CD8-positive, alpha-beta memory T cell (primary cell): ENCODE measurements around the gene KBTBD4. TPM values are rescaled to one million over a fixed set of nuclear protein-coding genes. Genes with fewer than 3 reads are reported as not detected.
"Not testable (repeated sequence)": the region's sequence is repeated elsewhere in the genome, so short reads cannot be mapped to it uniquely, and the experiment has no call there.

Experiments used
- CTCF ChIA-PET: fragments of 350-600 bp; sonication (Branson Sonifier 250); formaldehyde crosslinking; loops from one replicate; lab custom pipeline; 2021; ENCODE audit warnings: antibody characterized with exemption; lab: Charles Lee
- POLR2A ChIA-PET: fragments of 350-600 bp; sonication (Branson Sonifier 250); formaldehyde crosslinking; loops from one replicate; lab custom pipeline; 2021; ENCODE audit warnings: antibody characterized with exemption; lab: Charles Lee
- DNase-seq, 5 donors: peaks; one replicate each; pipeline versions ENCODE4 v3.0.0 to v3.0.0-alpha.2; 2020 to 2022; ENCODE audit warnings: mixed read lengths in 1 of 5
- H3K27ac ChIP-seq: one replicate; pipeline ENCODE4 v1.7.0; 2013; ENCODE audit warnings: low read depth, mild to moderate bottlenecking, low read length, moderate library complexity
- H3K27me3 ChIP-seq: 2 replicates; pipeline ENCODE4 v1.7.0; 2013; ENCODE audit warnings: low read length, mild to moderate bottlenecking; ENCODE audit not compliant: insufficient read depth, poor library complexity, severe bottlenecking
- H3K36me3 ChIP-seq: 2 replicates; pipeline ENCODE4 v1.7.0; 2013; ENCODE audit warnings: mild to moderate bottlenecking, low read length, moderate library complexity; ENCODE audit not compliant: insufficient read depth
- H3K4me1 ChIP-seq: 2 replicates; pipeline ENCODE4 v1.7.0; 2013; ENCODE audit warnings: mild to moderate bottlenecking, low read length, moderate library complexity; ENCODE audit not compliant: insufficient read depth
- H3K4me3 ChIP-seq: 2 replicates; pipeline ENCODE4 v1.7.0; 2013; ENCODE audit warnings: mild to moderate bottlenecking, low read length
- H3K9me3 ChIP-seq: 2 replicates; pipeline ENCODE4 v1.7.0; 2013; ENCODE audit warnings: mild to moderate bottlenecking, low read length
- H3K27ac Mint-ChIP-seq, 8 donors: one replicate each; pipeline ENCODE4 v1.8.0; 2020 to 2021; ENCODE audit warnings: mixed read lengths in 8 of 8, mild to moderate bottlenecking in 6 of 8, inconsistent platforms in 3 of 8, moderate library complexity in 3 of 8
- H3K27me3 Mint-ChIP-seq, 2 donors: one replicate each; pipeline ENCODE4 v1.8.0; 2020 to 2021; ENCODE audit warnings: mixed read lengths in 2 of 2, mild to moderate bottlenecking in 1 of 2, moderate library complexity in 1 of 2
- H3K36me3 Mint-ChIP-seq, 3 donors: one replicate each; pipeline ENCODE4 v1.8.0; 2020 to 2021; ENCODE audit warnings: mixed read lengths in 3 of 3, inconsistent platforms in 1 of 3, mild to moderate bottlenecking in 1 of 3
- H3K4me1 Mint-ChIP-seq, 3 donors: one replicate each; pipeline ENCODE4 v1.8.0; 2020 to 2021; ENCODE audit warnings: mixed read lengths in 3 of 3, inconsistent platforms in 1 of 3, mild to moderate bottlenecking in 1 of 3
- H3K4me3 Mint-ChIP-seq, 7 donors: one replicate each; pipeline ENCODE4 v1.8.0; 2020 to 2021; ENCODE audit warnings: mixed read lengths in 7 of 7, mild to moderate bottlenecking in 6 of 7, moderate library complexity in 4 of 7, inconsistent platforms in 2 of 7
- H3K9me3 Mint-ChIP-seq, 5 donors: one replicate each; pipeline ENCODE4 v1.8.0; 2020 to 2022; ENCODE audit warnings: mixed read lengths in 5 of 5, mild to moderate bottlenecking in 3 of 5, moderate library complexity in 2 of 5, inconsistent platforms in 1 of 5
- polyA plus RNA-seq: library from polyadenylated mRNA; unstranded; fragments of 300-500 nt; fragmentation: Illumina TruSeq; gene quantifications from one replicate; pipeline ENCODE4 v1.2.3, GENCODE V29; 2021
- total RNA-seq, 2 experiments: library from RNA; stranded (reverse); gene quantifications; one replicate each; pipeline ENCODE4 v1.2.3, GENCODE V29; 2021

Gene KBTBD4
- total and polyA plus RNA-seq, 3 experiments from 2014 or later = 24.8 to 46.5 (median 26.4) TPM

DNA sequence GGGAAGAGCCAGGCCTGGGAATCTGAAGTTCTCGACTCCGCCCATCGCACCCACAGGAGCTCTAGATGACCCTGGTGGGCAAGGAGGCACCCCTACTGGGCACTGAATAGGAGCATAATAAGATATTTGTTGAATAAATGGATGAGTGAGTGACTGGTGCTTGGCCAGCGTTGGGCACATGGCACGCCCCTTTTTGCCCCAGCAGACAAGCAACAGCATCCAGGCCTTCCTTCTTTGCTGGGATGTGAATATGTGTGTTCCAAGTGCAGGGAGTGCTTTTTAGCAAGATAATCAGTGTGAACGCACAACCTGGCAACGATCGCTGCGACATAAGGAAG lies 25.4 kb downstream of the KBTBD4 start:
- Histone ChIP-seq H3K27me3 (no peaks in the 10 kb centered on the region), H3K36me3 (no peaks in the 10 kb centered on the region), H3K27ac (peak overlapping the region; percentile 38), H3K4me3 (peak overlapping the region; percentile 66), H3K9me3 (no peaks in the 10 kb centered on the region), H3K4me1 (peaks cover 39% of the 10 kb centered on the region)
- ChIA-PET POLR2A (interaction anchor here (0.9 to 2.3 kb wide), 4 partner anchors 11 to 162 kb away, joined by 3 to 10 read pairs (median 4); partner anchors contain the start of genes AGBL2, KBTBD4, NDUFS3 and PTPMT1), CTCF (interaction anchor here (0.7 to 1.6 kb wide), 11 partner anchors 9 to 127 kb away, joined by 3 to 18 read pairs (median 4); partner anchors contain the start of genes KBTBD4, NDUFS3, PSMC3 and PTPMT1)
- Mint-ChIP-seq H3K27me3 (no peaks in the 10 kb centered on the region), H3K9me3 (no peaks in the 10 kb centered on the region), H3K36me3 (peaks cover 0 to 21% (median 3%) of the 10 kb centered on the region in 3 donors), H3K27ac (peak overlapping the region in 7 of 8 donors; percentile 65 to 99 (median 84)), H3K4me3 (peak overlapping the region; percentile 82 to 100 (median 97)), H3K4me1 (peaks cover 35 to 49% (median 49%) of the 10 kb centered on the region in 3 donors)
- DNase-seq = no peak

- no peaks in the 10 kb centered on the region for H3K27me3 Mint-ChIP-seq
- peak; percentile 88 to 94 (median 91) for DNase-seq
- peaks cover 40 to 55% (median 55%) of the 10 kb centered on the region in 3 donors for H3K4me1 Mint-ChIP-seq
- Histone ChIP-seq H3K9me3 (no peaks in the 10 kb centered on the region), H3K27me3 (no peaks in the 10 kb centered on the region), H3K4me1 (peaks cover 44% of the 10 kb centered on the region), H3K27ac (peak within 1 kb of the TSS; percentile 59), H3K4me3 (peak within 1 kb of the TSS; percentile 66), H3K36me3 (no peaks in the 10 kb centered on the region)
- no peaks in the 10 kb centered on the region for H3K9me3 Mint-ChIP-seq
- peaks cover 0 to 24% (median 3%) of the 10 kb centered on the region in 3 donors for H3K36me3 Mint-ChIP-seq
- ChIA-PET CTCF (interaction anchor here (0.6 to 2.1 kb wide), 15 partner anchors 9 to 127 kb away, joined by 3 to 18 read pairs (median 4); partner anchors contain the start of genes KBTBD4, NDUFS3, PSMC3 and PTPMT1), POLR2A (interaction anchor here (0.7 to 2.3 kb wide), 5 partner anchors 12 to 213 kb away, joined by 3 to 10 read pairs (median 4); partner anchors contain the start of genes AGBL2, KBTBD4, NDUFS3 and PTPMT1)
- peak within 1 kb of the TSS; percentile 95 to 100 (median 97) for H3K4me3 Mint-ChIP-seq
- H3K27ac Mint-ChIP-seq = peak within 1 kb of the TSS; percentile 95 to 99 (median 98)
Measured at GRCh38 chr11:47552566-47553405, 26.0 kb downstream of the KBTBD4 start, which contains the start of gene CELF1. Gene CELF1, minus strand, starts transcription at chr11:47553132. Its CDS starts 53,609 bp downstream, at chr11:47499523.

- H3K36me3 Mint-ChIP-seq = peaks cover 0 to 26% (median 3%) of the 10 kb centered on the region in 3 donors
- H3K4me1 ChIP-seq = peaks cover 51% of the 10 kb centered on the region
- no peaks in the 10 kb centered on the region for H3K9me3 Mint-ChIP-seq
- H3K27ac Mint-ChIP-seq = peak overlapping the region; percentile 95 to 99 (median 98)
- no peaks in the 10 kb centered on the region for H3K9me3 ChIP-seq
- POLR2A ChIA-PET = interaction anchor here (0.7 to 2.3 kb wide), 6 partner anchors 13 to 557 kb away, joined by 3 to 10 read pairs (median 4); partner anchors contain the start of genes KBTBD4, NDUFS3 and PTPMT1
- peak overlapping the region; percentile 59 for H3K27ac ChIP-seq
- H3K4me3 Mint-ChIP-seq = peak overlapping the region; percentile 95 to 100 (median 97)
- no peaks in the 10 kb centered on the region for H3K27me3 Mint-ChIP-seq
- no peaks in the 10 kb centered on the region for H3K27me3 ChIP-seq
- no peaks in the 10 kb centered on the region for H3K36me3 ChIP-seq
- peak in 2 of 5 donors; percentile 4 to 5 for DNase-seq
- H3K4me1 Mint-ChIP-seq = peaks cover 43 to 62% (median 61%) of the 10 kb centered on the region in 3 donors
- CTCF ChIA-PET = interaction anchor here (0.6 to 2.1 kb wide), 4 partner anchors 8 to 18 kb away, joined by 3 to 9 read pairs (median 4); partner anchors contain the start of gene PTPMT1
- peak overlapping the region; percentile 65 for H3K4me3 ChIP-seq
Measured at GRCh38 chr11:47552056-47552565, 26.7 kb downstream of the KBTBD4 start.

- DNase-seq = no peak
- Mint-ChIP-seq H3K27ac (peak overlapping the region; percentile 30 to 99 (median 98)), H3K4me1 (peaks cover 49 to 69% (median 68%) of the 10 kb centered on the region in 3 donors), H3K36me3 (peaks cover 0 to 31% (median 3%) of the 10 kb centered on the region in 3 donors), H3K4me3 (peak overlapping the region; percentile 95 to 100 (median 97)), H3K9me3 (no peaks in the 10 kb centered on the region), H3K27me3 (no peaks in the 10 kb centered on the region)
- CTCF ChIA-PET = interaction anchor here (1.1 to 2.1 kb wide), 3 partner anchors 7 to 22 kb away, joined by 3 to 9 read pairs (median 4); partner anchors contain the start of gene PTPMT1
- Histone ChIP-seq H3K9me3 (no peaks in the 10 kb centered on the region), H3K27me3 (no peaks in the 10 kb centered on the region), H3K27ac (peak overlapping the region; percentile 59), H3K4me3 (peak overlapping the region; percentile 65), H3K36me3 (no peaks in the 10 kb centered on the region), H3K4me1 (peaks cover 54% of the 10 kb centered on the region)
- POLR2A ChIA-PET = interaction anchor here (0.7 to 1.6 kb wide), 2 partner anchors 27 to 558 kb away, joined by 3 to 4 read pairs; partner anchors contain the start of gene KBTBD4
Measured at GRCh38 chr11:47551086-47551485, 27.7 kb downstream of the KBTBD4 start.

DNA sequence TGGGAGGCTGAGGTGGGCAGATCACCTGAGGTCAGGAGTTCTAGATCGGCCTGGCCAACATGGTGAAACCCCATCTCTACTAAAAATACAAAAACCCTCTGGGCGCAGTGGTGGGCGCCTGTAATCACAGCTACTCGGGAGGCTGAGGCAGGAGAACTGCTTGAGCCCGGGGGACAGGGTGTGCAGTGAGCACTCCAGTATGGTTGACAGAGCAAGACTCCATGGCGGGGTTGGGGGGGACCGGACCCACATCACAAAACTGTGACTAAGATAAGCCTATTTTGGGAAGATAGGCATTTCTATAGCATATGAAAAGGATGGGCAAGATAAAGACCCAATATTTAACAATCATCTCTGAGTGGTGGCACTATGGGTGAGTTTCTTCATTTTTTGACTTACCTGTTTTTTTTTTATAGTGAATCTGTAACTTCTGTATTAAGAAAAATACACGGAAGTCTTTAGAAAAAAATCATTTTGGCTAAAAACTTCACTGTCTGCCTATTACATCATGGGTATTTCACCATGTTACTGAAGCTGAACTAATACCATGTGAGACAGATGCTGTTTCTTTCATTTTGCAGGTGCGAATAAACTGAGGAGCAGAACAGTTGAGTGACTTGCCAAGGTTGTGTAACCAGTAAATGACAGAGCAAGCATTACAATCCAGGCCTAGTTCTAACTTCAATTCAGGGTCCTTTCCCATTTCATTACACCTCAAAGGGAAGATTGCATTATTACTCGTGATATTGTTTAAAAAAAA lies 28.3 kb downstream of the KBTBD4 start:
- ChIA-PET CTCF (interaction anchor here (1.1 to 2.1 kb wide), 2 partner anchors 15 to 23 kb away, joined by 3 to 9 read pairs; partner anchors contain the start of gene PTPMT1), POLR2A (interaction anchor here (1.6 kb wide), 1 partner anchor 28 kb away, joined by 3 read pairs; the partner anchor contains the start of gene KBTBD4)
- peaks cover 0 to 31% (median 3%) of the 10 kb centered on the region in 3 donors for H3K36me3 Mint-ChIP-seq
- peak overlapping the region; percentile 59 to 99 (median 93) for H3K27ac Mint-ChIP-seq
- H3K9me3 ChIP-seq = no peaks in the 10 kb centered on the region
- H3K9me3 Mint-ChIP-seq = no peaks in the 10 kb centered on the region
- H3K4me1 Mint-ChIP-seq = peaks cover 49 to 69% (median 68%) of the 10 kb centered on the region in 3 donors
- peak overlapping the region; percentile 95 to 100 (median 97) for H3K4me3 Mint-ChIP-seq
- H3K27me3 ChIP-seq = no peaks in the 10 kb centered on the region
- peaks cover 55% of the 10 kb centered on the region for H3K4me1 ChIP-seq
- H3K4me3 ChIP-seq = peak overlapping the region; percentile 65
- H3K27ac ChIP-seq = no peak overlapping the region
- H3K36me3 ChIP-seq = no peaks in the 10 kb centered on the region
- no peaks in the 10 kb centered on the region for H3K27me3 Mint-ChIP-seq
- no peak for DNase-seq

DNA sequence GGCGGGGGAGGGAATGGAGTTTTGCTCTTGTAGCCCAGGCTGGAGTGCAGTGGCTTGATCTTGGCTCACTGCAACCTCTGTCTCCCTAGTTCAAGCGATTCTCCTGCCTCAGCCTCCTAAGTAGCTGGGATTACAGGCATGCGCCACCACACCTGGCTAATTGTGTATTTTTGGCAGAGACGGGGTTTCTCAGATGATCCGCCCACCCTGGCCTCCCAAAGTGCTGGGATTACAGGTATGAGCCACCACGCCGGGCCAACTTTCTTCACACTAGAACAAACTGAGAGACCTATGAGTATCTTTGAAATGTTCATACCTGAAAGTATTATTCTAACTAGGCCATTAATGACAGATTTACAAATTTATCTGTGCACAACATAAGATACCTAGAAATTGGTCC lies 32.5 kb downstream of the KBTBD4 start:
- H3K9me3 ChIP-seq, H3K27me3 Mint-ChIP-seq, H3K4me3 ChIP-seq, H3K27me3 ChIP-seq, H3K36me3 ChIP-seq, DNase-seq, H3K27ac ChIP-seq, CTCF ChIA-PET, H3K9me3 Mint-ChIP-seq: not testable (repeated sequence)
- Mint-ChIP-seq H3K4me3 (peak overlapping the region in 1 of 7 donors; percentile 54), H3K36me3 (peaks cover 0 to 31% (median 3%) of the 10 kb centered on the region in 3 donors), H3K27ac (peak overlapping the region in 2 of 8 donors; percentile 47 to 71), H3K4me1 (peaks cover 67 to 82% (median 81%) of the 10 kb centered on the region in 3 donors)
- H3K4me1 ChIP-seq = peaks cover 77% of the 10 kb centered on the region
- POLR2A ChIA-PET = interaction anchor here (0.7 kb wide), 1 partner anchor 1595 kb away, joined by 6 read pairs; no protein-coding TSS in a partner anchor

- no peak overlapping the region for H3K27ac ChIP-seq
- H3K27me3 Mint-ChIP-seq = no peaks in the 10 kb centered on the region
- no peak overlapping the region for H3K4me3 ChIP-seq
- H3K4me1 Mint-ChIP-seq = peaks cover 67 to 82% (median 81%) of the 10 kb centered on the region in 3 donors
- no peak for DNase-seq
- peak overlapping the region in 1 of 7 donors; percentile 68 for H3K4me3 Mint-ChIP-seq
- ChIA-PET POLR2A (no interaction called here), CTCF (interaction anchor here (1.0 kb wide), 1 partner anchor 12 kb away, joined by 3 read pairs; no protein-coding TSS in a partner anchor)
- H3K36me3 ChIP-seq = no peaks in the 10 kb centered on the region
- peaks cover 0 to 30% (median 4%) of the 10 kb centered on the region in 3 donors for H3K36me3 Mint-ChIP-seq
- peaks cover 76% of the 10 kb centered on the region for H3K4me1 ChIP-seq
- H3K9me3 ChIP-seq = no peaks in the 10 kb centered on the region
- peak overlapping the region in 1 of 8 donors; percentile 11 for H3K27ac Mint-ChIP-seq
- H3K27me3 ChIP-seq = no peaks in the 10 kb centered on the region
- no peaks in the 10 kb centered on the region for H3K9me3 Mint-ChIP-seq
Measured at GRCh38 chr11:47545298-47545697, 33.5 kb downstream of the KBTBD4 start.
